CD8-positive, alpha-beta memory T cell (primary cell): ENCODE measurements around the gene HCN4. TPM values are rescaled to one million over a fixed set of nuclear protein-coding genes. Genes with fewer than 3 reads are reported as not detected.

ENCODE experiments used
- CTCF ChIA-PET: fragments of 350-600 bp; sonication (Branson Sonifier 250); formaldehyde crosslinking; loops from one replicate; lab custom pipeline; 2021; ENCODE audit warnings: antibody characterized with exemption; lab: Charles Lee
- POLR2A ChIA-PET: fragments of 350-600 bp; sonication (Branson Sonifier 250); formaldehyde crosslinking; loops from one replicate; lab custom pipeline; 2021; ENCODE audit warnings: antibody characterized with exemption; lab: Charles Lee
- DNase-seq, 5 donors: peaks; one replicate each; pipeline versions ENCODE4 v3.0.0 to v3.0.0-alpha.2; 2020 to 2022; ENCODE audit warnings: mixed read lengths in 1 of 5
- H3K27ac ChIP-seq: one replicate; pipeline ENCODE4 v1.7.0; 2013; ENCODE audit warnings: low read depth, mild to moderate bottlenecking, low read length, moderate library complexity
- H3K27me3 ChIP-seq: 2 replicates; pipeline ENCODE4 v1.7.0; 2013; ENCODE audit warnings: low read length, mild to moderate bottlenecking; ENCODE audit not compliant: insufficient read depth, poor library complexity, severe bottlenecking
- H3K36me3 ChIP-seq: 2 replicates; pipeline ENCODE4 v1.7.0; 2013; ENCODE audit warnings: mild to moderate bottlenecking, low read length, moderate library complexity; ENCODE audit not compliant: insufficient read depth
- H3K4me1 ChIP-seq: 2 replicates; pipeline ENCODE4 v1.7.0; 2013; ENCODE audit warnings: mild to moderate bottlenecking, low read length, moderate library complexity; ENCODE audit not compliant: insufficient read depth
- H3K4me3 ChIP-seq: 2 replicates; pipeline ENCODE4 v1.7.0; 2013; ENCODE audit warnings: mild to moderate bottlenecking, low read length
- H3K9me3 ChIP-seq: 2 replicates; pipeline ENCODE4 v1.7.0; 2013; ENCODE audit warnings: mild to moderate bottlenecking, low read length
- H3K27ac Mint-ChIP-seq, 8 donors: one replicate each; pipeline ENCODE4 v1.8.0; 2020 to 2021; ENCODE audit warnings: mixed read lengths in 8 of 8, mild to moderate bottlenecking in 6 of 8, inconsistent platforms in 3 of 8, moderate library complexity in 3 of 8
- H3K27me3 Mint-ChIP-seq, 2 donors: one replicate each; pipeline ENCODE4 v1.8.0; 2020 to 2021; ENCODE audit warnings: mixed read lengths in 2 of 2, mild to moderate bottlenecking in 1 of 2, moderate library complexity in 1 of 2
- H3K36me3 Mint-ChIP-seq, 3 donors: one replicate each; pipeline ENCODE4 v1.8.0; 2020 to 2021; ENCODE audit warnings: mixed read lengths in 3 of 3, inconsistent platforms in 1 of 3, mild to moderate bottlenecking in 1 of 3
- H3K4me1 Mint-ChIP-seq, 3 donors: one replicate each; pipeline ENCODE4 v1.8.0; 2020 to 2021; ENCODE audit warnings: mixed read lengths in 3 of 3, inconsistent platforms in 1 of 3, mild to moderate bottlenecking in 1 of 3
- H3K4me3 Mint-ChIP-seq, 7 donors: one replicate each; pipeline ENCODE4 v1.8.0; 2020 to 2021; ENCODE audit warnings: mixed read lengths in 7 of 7, mild to moderate bottlenecking in 6 of 7, moderate library complexity in 4 of 7, inconsistent platforms in 2 of 7
- H3K9me3 Mint-ChIP-seq, 5 donors: one replicate each; pipeline ENCODE4 v1.8.0; 2020 to 2022; ENCODE audit warnings: mixed read lengths in 5 of 5, mild to moderate bottlenecking in 3 of 5, moderate library complexity in 2 of 5, inconsistent platforms in 1 of 5
- polyA plus RNA-seq: library from polyadenylated mRNA; unstranded; fragments of 300-500 nt; fragmentation: Illumina TruSeq; gene quantifications from one replicate; pipeline ENCODE4 v1.2.3, GENCODE V29; 2021
- total RNA-seq, 2 experiments: library from RNA; stranded (reverse); gene quantifications; one replicate each; pipeline ENCODE4 v1.2.3, GENCODE V29; 2021

HCN4 gene
- total and polyA plus RNA-seq, 3 experiments from 2014 or later, result 0.02 TPM; not detected in 1

GRCh38 chr15:73338606-73339374, 30.0 kb downstream of the HCN4 start:
- Histone ChIP-seq H3K4me1 (no peaks in the 10 kb centered on the region), H3K4me3 (no peak overlapping the region), H3K9me3 (no peaks in the 10 kb centered on the region), H3K27me3 (no peaks in the 10 kb centered on the region), H3K36me3 (no peaks in the 10 kb centered on the region), H3K27ac (no peak overlapping the region)
- no peak for DNase-seq
- no peak overlapping the region for H3K4me3 Mint-ChIP-seq
- peaks cover 8 to 9% of the 10 kb centered on the region in 2 donors for H3K27me3 Mint-ChIP-seq
- no peaks in the 10 kb centered on the region for H3K36me3 Mint-ChIP-seq
- no peaks in the 10 kb centered on the region for H3K4me1 Mint-ChIP-seq
- H3K27ac Mint-ChIP-seq, result no peak overlapping the region
- H3K9me3 Mint-ChIP-seq, result peaks cover 0 to 9% (median 5%) of the 10 kb centered on the region in 5 donors
- ChIA-PET POLR2A (no interaction called here), CTCF (no interaction called here)

GRCh38 chr15:73338058-73338457, 30.7 kb downstream of the HCN4 start:
- Mint-ChIP-seq H3K4me3 (no peak overlapping the region), H3K9me3 (peaks cover 0 to 5% (median 3%) of the 10 kb centered on the region in 5 donors), H3K27me3 (peaks cover 8 to 9% of the 10 kb centered on the region in 2 donors), H3K36me3 (no peaks in the 10 kb centered on the region), H3K4me1 (no peaks in the 10 kb centered on the region), H3K27ac (no peak overlapping the region)
- Histone ChIP-seq H3K4me1 (no peaks in the 10 kb centered on the region), H3K9me3 (no peaks in the 10 kb centered on the region), H3K27me3 (no peaks in the 10 kb centered on the region), H3K27ac (no peak overlapping the region), H3K4me3 (no peak overlapping the region), H3K36me3 (no peaks in the 10 kb centered on the region)
- DNase-seq, result no peak
- POLR2A ChIA-PET, result no interaction called here
- CTCF ChIA-PET, result no interaction called here

- Histone ChIP-seq H3K27ac (no peak overlapping the region), H3K27me3 (no peaks in the 10 kb centered on the region), H3K4me1 (no peaks in the 10 kb centered on the region), H3K9me3 (no peaks in the 10 kb centered on the region), H3K36me3 (no peaks in the 10 kb centered on the region), H3K4me3 (no peak overlapping the region)
- CTCF ChIA-PET, result no interaction called here
- POLR2A ChIA-PET, result no interaction called here
- H3K36me3 Mint-ChIP-seq, result no peaks in the 10 kb centered on the region
- H3K27ac Mint-ChIP-seq, result no peak overlapping the region
- no peaks in the 10 kb centered on the region for H3K4me1 Mint-ChIP-seq
- no peaks in the 10 kb centered on the region for H3K9me3 Mint-ChIP-seq
- H3K4me3 Mint-ChIP-seq, result no peak overlapping the region
- no peak for DNase-seq
- peaks cover 8 to 9% of the 10 kb centered on the region in 2 donors for H3K27me3 Mint-ChIP-seq
Measured at GRCh38 chr15:73337187-73337586, 31.6 kb downstream of the HCN4 start.

GRCh38 chr15:73336756-73337155, 32.0 kb downstream of the HCN4 start:
- Histone ChIP-seq H3K9me3 (no peaks in the 10 kb centered on the region), H3K27ac (no peak overlapping the region), H3K4me1 (no peaks in the 10 kb centered on the region), H3K27me3 (no peaks in the 10 kb centered on the region), H3K36me3 (no peaks in the 10 kb centered on the region), H3K4me3 (no peak overlapping the region)
- Mint-ChIP-seq H3K27ac (no peak overlapping the region), H3K4me1 (no peaks in the 10 kb centered on the region), H3K27me3 (peaks cover 8 to 9% of the 10 kb centered on the region in 2 donors), H3K4me3 (no peak overlapping the region), H3K36me3 (no peaks in the 10 kb centered on the region), H3K9me3 (no peaks in the 10 kb centered on the region)
- DNase-seq, result no peak
- ChIA-PET POLR2A (no interaction called here), CTCF (no interaction called here)

- H3K4me3 ChIP-seq, result no peak overlapping the region
- H3K36me3 ChIP-seq, result no peaks in the 10 kb centered on the region
- ChIA-PET CTCF (no interaction called here), POLR2A (no interaction called here)
- Mint-ChIP-seq H3K27ac (no peak overlapping the region), H3K27me3 (peaks cover 8 to 9% of the 10 kb centered on the region in 2 donors), H3K9me3 (no peaks in the 10 kb centered on the region), H3K4me3 (no peak overlapping the region), H3K4me1 (no peaks in the 10 kb centered on the region), H3K36me3 (no peaks in the 10 kb centered on the region)
- no peaks in the 10 kb centered on the region for H3K4me1 ChIP-seq
- no peak overlapping the region for H3K27ac ChIP-seq
- no peaks in the 10 kb centered on the region for H3K9me3 ChIP-seq
- DNase-seq, result no peak
- H3K27me3 ChIP-seq, result no peaks in the 10 kb centered on the region
Measured at GRCh38 chr15:73335471-73335870, 33.3 kb downstream of the HCN4 start.

- Histone ChIP-seq H3K4me1 (no peaks in the 10 kb centered on the region), H3K27ac (no peak overlapping the region), H3K36me3 (no peaks in the 10 kb centered on the region), H3K4me3 (no peak overlapping the region), H3K27me3 (no peaks in the 10 kb centered on the region), H3K9me3 (no peaks in the 10 kb centered on the region)
- no peak overlapping the region for H3K4me3 Mint-ChIP-seq
- no peak overlapping the region for H3K27ac Mint-ChIP-seq
- DNase-seq, result no peak
- H3K27me3 Mint-ChIP-seq, result peaks cover 8 to 9% of the 10 kb centered on the region in 2 donors
- POLR2A ChIA-PET, result no interaction called here
- H3K36me3 Mint-ChIP-seq, result no peaks in the 10 kb centered on the region
- CTCF ChIA-PET, result no interaction called here
- H3K9me3 Mint-ChIP-seq, result no peaks in the 10 kb centered on the region
- no peaks in the 10 kb centered on the region for H3K4me1 Mint-ChIP-seq
Measured at GRCh38 chr15:73335026-73335425, 33.7 kb downstream of the HCN4 start.

GRCh38 chr15:73334086-73334485, 34.7 kb downstream of the HCN4 start:
- H3K4me3 ChIP-seq, result no peak overlapping the region
- Mint-ChIP-seq H3K4me3 (no peak overlapping the region), H3K36me3 (no peaks in the 10 kb centered on the region), H3K4me1 (no peaks in the 10 kb centered on the region), H3K27me3 (peaks cover 8 to 9% of the 10 kb centered on the region in 2 donors), H3K9me3 (no peaks in the 10 kb centered on the region), H3K27ac (no peak overlapping the region)
- no peaks in the 10 kb centered on the region for H3K9me3 ChIP-seq
- no peaks in the 10 kb centered on the region for H3K36me3 ChIP-seq
- DNase-seq, result no peak
- no peak overlapping the region for H3K27ac ChIP-seq
- no peaks in the 10 kb centered on the region for H3K27me3 ChIP-seq
- ChIA-PET POLR2A (no interaction called here), CTCF (no interaction called here)
- no peaks in the 10 kb centered on the region for H3K4me1 ChIP-seq

- no peak overlapping the region for H3K27ac ChIP-seq
- H3K4me3 ChIP-seq, result no peak overlapping the region
- no peak for DNase-seq
- ChIA-PET POLR2A (no interaction called here), CTCF (interaction anchor here (0.9 kb wide), 1 partner anchor 10 kb away, joined by 3 read pairs; no protein-coding TSS in a partner anchor)
- H3K36me3 ChIP-seq, result no peaks in the 10 kb centered on the region
- H3K4me1 ChIP-seq, result no peaks in the 10 kb centered on the region
- Mint-ChIP-seq H3K4me3 (no peak overlapping the region), H3K4me1 (no peaks in the 10 kb centered on the region), H3K9me3 (no peaks in the 10 kb centered on the region), H3K27me3 (peaks cover 7 to 8% of the 10 kb centered on the region in 2 donors), H3K27ac (no peak overlapping the region), H3K36me3 (no peaks in the 10 kb centered on the region)
- no peaks in the 10 kb centered on the region for H3K27me3 ChIP-seq
- no peaks in the 10 kb centered on the region for H3K9me3 ChIP-seq
Measured at GRCh38 chr15:73333001-73333400, 35.8 kb downstream of the HCN4 start.
